Endothelial cell of umbilical vein (primary cell): Measurements from ENCODE around the gene SLC39A13. TPM values are rescaled to one million over a fixed set of nuclear protein-coding genes. Genes with fewer than 3 reads are reported as not detected.

ENCODE experiments used
- BruUV-seq: library from RNA; stranded (reverse); fragments of 400-500 nt; replicated peaks from 2 replicates; lab custom pipeline; 2021; lab: Mats Ljungman, UMichigan
- CTCF ChIA-PET: fragments of 300-600, 350-600 bp; sonication (Branson Sonifier 250); formaldehyde crosslinking; loops from one replicate; lab custom pipeline; 2021; ENCODE audit warnings: antibody characterized with exemption, inconsistent platforms; lab: Charles Lee
- POLR2A ChIA-PET: fragments of 300-600, 350-600 bp; sonication (Branson Sonifier 250); formaldehyde crosslinking; loops from one replicate; lab custom pipeline; 2021; ENCODE audit warnings: antibody characterized with exemption, inconsistent platforms; lab: Charles Lee
- DNase-seq: peaks from one replicate; pipeline ENCODE4 v3.0.0-alpha.2; 2011; ENCODE audit warnings: low read depth, low spot score
- FAIRE-seq: peaks from 2 replicates; lab custom pipeline; 2011; peaks lifted over from hg19 to GRCh38; lab: Jason Lieb, UNC
- H2AFZ ChIP-seq: 2 replicates; pipeline ENCODE4 v1.6.0; 2012; ENCODE audit warnings: low read depth, low read length, control low read depth, inconsistent platforms
- H3K27ac ChIP-seq: 2 replicates; pipeline ENCODE4 v1.5.1; 2011; ENCODE audit warnings: low read depth, mild to moderate bottlenecking, control low read depth, low read length, moderate library complexity; ENCODE audit not compliant: insufficient read depth
- H3K27me3 ChIP-seq, 2 experiments: 2 replicates each; pipeline versions ENCODE4 v1.6.0 to v1.6.1; 2011; ENCODE audit warnings: low read length in 2 of 2, mixed read lengths in 1 of 2; ENCODE audit not compliant: control insufficient read depth in 2 of 2, insufficient read depth in 2 of 2
- H3K36me3 ChIP-seq, 2 experiments: 2 replicates in 1 of 2; 3 replicates in 1 of 2; pipeline ENCODE4 v1.5.1; 2011; ENCODE audit warnings: low read length in 2 of 2, mild to moderate bottlenecking in 1 of 2, moderate library complexity in 1 of 2; ENCODE audit not compliant: control insufficient read depth in 2 of 2, insufficient read depth in 2 of 2; ENCODE audit errors: extremely low read depth in 1 of 2
- H3K4me1 ChIP-seq: 3 replicates; pipeline ENCODE4 v1.5.1; 2011; ENCODE audit warnings: mild to moderate bottlenecking, low read length; ENCODE audit not compliant: control insufficient read depth, insufficient read depth; ENCODE audit errors: extremely low read depth
- H3K4me2 ChIP-seq: 2 replicates; pipeline ENCODE4 v1.6.1; 2011; ENCODE audit warnings: low read length, control low read depth, mixed read lengths; ENCODE audit not compliant: insufficient read depth
- H3K4me3 ChIP-seq, 3 experiments: fragments of 200-600 bp in 1 of 3; sonication (generic), shearing (Covaris generic) in 1 of 3; replicated peaks in 1 of 3; 2 replicates each; pipeline ENCODE4 v1.5.1; 2011 to 2016; ENCODE audit warnings: control low read depth in 3 of 3, low read length in 3 of 3, mild to moderate bottlenecking in 2 of 3, inconsistent platforms in 1 of 3, low read depth in 1 of 3, moderate library complexity in 1 of 3; ENCODE audit not compliant: insufficient read depth in 1 of 3
- H3K79me2 ChIP-seq: 2 replicates; pipeline ENCODE4 v1.6.0; 2012; ENCODE audit warnings: low read length, inconsistent platforms; ENCODE audit not compliant: control insufficient read depth, insufficient read depth
- H3K9ac ChIP-seq: replicated peaks from 2 replicates; pipeline ENCODE3; 2011; ENCODE audit warnings: low read length, control low read depth; ENCODE audit not compliant: insufficient read depth; ENCODE audit errors: extremely low read depth
- H3K9me1 ChIP-seq: replicated peaks from 3 replicates; pipeline ENCODE4 v1.6.0; 2011; ENCODE audit warnings: mild to moderate bottlenecking, low read length; ENCODE audit not compliant: control insufficient read depth, insufficient read depth; ENCODE audit errors: extremely low read depth
- H3K9me3 ChIP-seq: replicated peaks from 2 replicates; pipeline ENCODE4 v1.5.1; 2012; ENCODE audit warnings: low read length, inconsistent platforms; ENCODE audit not compliant: control insufficient read depth, insufficient read depth
- H4K20me1 ChIP-seq: replicated peaks from 2 replicates; pipeline ENCODE3; 2011; ENCODE audit warnings: mild to moderate bottlenecking, low read length; ENCODE audit not compliant: control insufficient read depth, insufficient read depth; ENCODE audit errors: extremely low read depth
- CTCF ChIP-seq, 2 donors: IDR thresholded peaks; 1 replicate in 1 of 2; 2 replicates in 1 of 2; pipeline ENCODE4 v1.5.1; 2011; ENCODE audit warnings: low read length in 2 of 2, mild to moderate bottlenecking in 2 of 2, moderate library complexity in 2 of 2, control low read depth in 1 of 2, inconsistent platforms in 1 of 2, low read depth in 1 of 2; ENCODE audit not compliant: insufficient read depth in 1 of 2; ENCODE audit errors: extremely low read depth in 1 of 2
- EZH2 ChIP-seq: IDR thresholded peaks from 2 replicates; pipeline ENCODE4 v1.6.1; 2012; ENCODE audit warnings: borderline replicate concordance, low read depth, mild to moderate bottlenecking, moderate library complexity, low read length, inconsistent platforms; ENCODE audit not compliant: severe bottlenecking
- FOS ChIP-seq: IDR thresholded peaks from 2 replicates; pipeline ENCODE4 v1.6.1; 2011; ENCODE audit warnings: mild to moderate bottlenecking, low read length, moderate library complexity, borderline replicate concordance; ENCODE audit not compliant: insufficient read depth
- GATA2 ChIP-seq: IDR thresholded peaks from 2 replicates; pipeline ENCODE4 v1.7.0; 2011; ENCODE audit warnings: low read depth, mild to moderate bottlenecking, moderate library complexity, mixed read lengths, low read length; ENCODE audit not compliant: insufficient read length, insufficient read depth
- JUN ChIP-seq: IDR thresholded peaks from 2 replicates; pipeline ENCODE4 v1.6.1; 2011; ENCODE audit warnings: borderline replicate concordance, low read depth; ENCODE audit not compliant: insufficient read length, insufficient read depth
- MAX ChIP-seq: IDR thresholded peaks from 2 replicates; pipeline ENCODE4 v1.6.1; 2011; ENCODE audit not compliant: insufficient read depth, insufficient read length
- MYC ChIP-seq: IDR thresholded peaks from one replicate; pipeline ENCODE4 v1.6.1; 2011; ENCODE audit warnings: mild to moderate bottlenecking, low read depth, low read length
- POLR2A ChIP-seq: IDR thresholded peaks from 2 replicates; pipeline ENCODE4 v1.6.1; 2012; ENCODE audit warnings: low read depth, mild to moderate bottlenecking, control low read depth, low read length
- POLR2AphosphoS5 ChIP-seq: IDR thresholded peaks from 2 replicates; pipeline ENCODE4 v1.6.1; 2012; ENCODE audit warnings: low read depth, mild to moderate bottlenecking, control low read depth, low read length, moderate library complexity; ENCODE audit not compliant: insufficient read depth
- dilution Hi-C: fragments of 300-500 bp; cut with MboI; formaldehyde crosslinking; loops from one replicate; pipeline ENCODE4 v1.15.0; 2019; ENCODE audit warnings: low sequenced_read_pairs; ENCODE audit not compliant: extremely low pct_ligation_motif_present
- intact Hi-C: fragments of 100-400 bp; cut with micrococcal nuclease; formaldehyde crosslinking; loops from one replicate; pipeline ENCODE4 v1.10.0; 2022
- polyA plus RNA-seq, 4 experiments: library from polyadenylated mRNA; depleted of rRNA in 3 of 4; stranded (reverse) in 3 of 4; unstranded in 1 of 4; fragments of >200 nt; gene quantifications; 2 replicates each; pipeline versions ENCODE4 v1.2.1 to v1.2.3, GENCODE V29; 2011 to 2012; ENCODE audit warnings: missing spikeins in 1 of 4
- total RNA-seq: library from RNA; stranded (reverse); gene quantifications from 2 replicates; pipeline ENCODE4 v1.2.3, GENCODE V29; 2021

SLC39A13 gene
- total and polyA plus RNA-seq, 2 donors (not counting 3 experiments of a cell fraction or from before 2014, with no cell fraction given) = 91.9 to 94.3 TPM

GRCh38 chr11:47383071-47383470, 25.3 kb upstream of the SLC39A13 start:
- intact Hi-C loops = no loop called here
- Histone ChIP-seq H3K9ac (no peak overlapping the region), H3K9me1 (no peaks in the 10 kb centered on the region), H4K20me1 (no peaks in the 10 kb centered on the region), H3K27me3 (no peaks in the 10 kb centered on the region), H3K4me1 (no peaks in the 10 kb centered on the region), H3K36me3 (no peaks in the 10 kb centered on the region), H3K79me2 (no peaks in the 10 kb centered on the region), H3K4me3 (no peak overlapping the region), H2AFZ (no peak overlapping the region), H3K27ac (no peak overlapping the region), H3K9me3 (no peaks in the 10 kb centered on the region), H3K4me2 (no peak overlapping the region)
- DNase-seq (no peak), FAIRE-seq (no peak)
- ChIA-PET POLR2A (no interaction called here), CTCF (interaction anchor here (2.1 kb wide), 1 partner anchor 9 kb away, joined by 7 read pairs; no protein-coding TSS in a partner anchor)
- TF ChIP-seq JUN (no peak), CTCF (IDR thresholded peaks at IDR 0.05; ENCODE audit: extremely low read depth in 1 of 2, insufficient read depth in 1 of 2, low read depth in 1 of 2, low read length in 2 of 2) (no peak), POLR2A (no peak), POLR2AphosphoS5 (no peak), GATA2 (no peak), FOS (no peak), MYC (no peak), EZH2 (no peak), MAX (no peak)
- dilution Hi-C loops = no loop called here
- no TSS peak for BruUV-seq
